Right forelimb (tissue), 1 donor: ENCODE results near the gene CCDC102A.

ENCODE experiments used
- DNase-seq: peaks from one replicate; pipeline ENCODE4 v3.0.0-alpha.2; 2018

Gene CCDC102A

DNA sequence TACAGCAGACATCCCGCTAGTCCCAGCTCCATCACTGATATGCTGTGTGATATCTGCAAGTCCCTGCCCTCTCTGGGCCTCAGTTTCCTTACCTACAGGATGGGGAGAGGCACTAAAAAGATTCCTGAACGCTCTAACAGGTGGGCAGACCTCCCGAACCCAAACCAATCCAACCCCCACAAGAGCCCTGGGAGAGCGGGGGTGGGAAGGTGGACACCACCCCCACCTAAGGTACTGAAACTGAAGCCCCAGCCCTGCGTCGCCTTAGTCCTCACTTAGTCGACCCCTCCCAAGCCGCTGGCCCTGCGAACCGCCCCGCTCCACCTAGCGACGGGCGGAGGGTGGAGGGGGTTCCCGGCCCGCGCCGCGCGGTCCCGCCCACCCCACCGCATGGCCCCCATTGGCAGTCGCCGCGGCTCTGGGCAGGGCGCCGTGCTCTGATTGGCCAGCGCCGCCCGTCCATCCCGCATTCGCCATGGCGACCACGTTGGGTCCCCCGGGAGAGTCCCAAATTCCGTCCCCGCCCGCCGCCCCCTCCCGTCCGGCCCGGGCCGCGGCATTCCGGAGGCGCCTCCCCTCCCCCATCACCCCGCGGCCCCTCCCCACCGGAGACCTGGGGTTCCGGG lies 578 bp downstream of the CCDC102A start:
- DNase-seq: peak; percentile 97

DNA sequence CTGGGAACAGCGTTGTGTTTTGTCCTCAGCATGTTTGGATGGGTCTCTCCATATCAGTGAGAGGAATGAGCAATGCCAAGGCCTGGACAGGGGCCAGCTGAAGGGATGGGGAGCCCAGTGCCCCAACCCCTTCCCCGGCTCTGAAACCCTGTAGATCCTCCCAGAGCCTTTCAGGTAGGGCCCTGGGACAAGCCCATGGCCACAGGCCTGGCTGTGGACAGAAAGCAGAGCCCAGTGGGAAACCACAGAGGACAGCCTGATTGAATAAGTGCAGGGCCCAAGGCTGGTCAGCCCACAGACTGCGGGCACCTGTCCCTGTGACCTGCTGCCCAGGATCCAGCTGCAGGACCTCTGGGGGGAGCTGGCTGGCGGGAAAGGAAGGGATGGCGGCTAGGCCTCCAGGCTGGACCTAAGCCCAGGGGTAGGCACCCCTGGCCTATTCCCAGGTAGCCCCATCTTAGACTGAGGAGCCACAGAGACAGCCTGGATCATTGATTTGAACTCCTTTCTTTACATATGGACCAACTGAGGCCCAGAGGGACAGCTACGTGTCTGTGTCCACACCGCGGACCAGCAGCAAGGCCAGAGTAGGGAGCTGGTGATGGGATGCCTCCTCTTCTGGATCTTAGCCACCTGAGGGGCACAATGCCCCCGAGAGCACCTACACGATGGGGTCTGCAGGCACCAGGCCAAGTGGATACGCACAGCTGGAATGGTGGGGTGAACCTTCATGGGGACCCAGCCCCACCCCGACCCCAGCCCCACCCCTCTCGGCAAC lies 1.3 kb downstream of the CCDC102A start:
- peak; percentile 40 for DNase-seq

DNA sequence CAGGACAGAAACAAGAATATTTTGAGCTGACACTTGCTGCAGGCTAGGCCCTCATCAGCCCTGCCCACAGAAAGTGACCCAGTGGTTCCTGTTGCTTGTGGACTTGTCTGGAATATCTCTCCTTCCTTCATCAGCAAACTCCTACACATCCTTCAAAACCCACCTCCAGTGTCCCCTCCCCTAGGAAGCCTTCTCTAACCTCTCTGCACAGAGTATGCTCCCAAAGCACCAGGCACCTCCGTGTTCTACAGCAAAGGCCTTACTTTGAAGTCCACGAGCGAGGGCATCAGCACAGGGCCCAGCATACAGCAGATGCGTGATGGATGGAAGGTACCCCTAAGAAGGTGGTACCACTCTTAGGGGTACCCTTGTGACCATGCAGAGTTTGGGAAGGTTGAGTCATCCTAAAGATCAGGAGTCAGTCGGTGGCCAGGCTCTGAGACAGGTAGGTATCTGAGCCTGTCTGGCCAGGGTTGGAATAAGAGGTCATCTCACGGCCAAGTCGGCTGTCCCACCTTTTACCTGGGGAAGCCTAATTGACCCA lies 2.0 kb downstream of the CCDC102A start:
- DNase-seq: peak; percentile 35

DNA sequence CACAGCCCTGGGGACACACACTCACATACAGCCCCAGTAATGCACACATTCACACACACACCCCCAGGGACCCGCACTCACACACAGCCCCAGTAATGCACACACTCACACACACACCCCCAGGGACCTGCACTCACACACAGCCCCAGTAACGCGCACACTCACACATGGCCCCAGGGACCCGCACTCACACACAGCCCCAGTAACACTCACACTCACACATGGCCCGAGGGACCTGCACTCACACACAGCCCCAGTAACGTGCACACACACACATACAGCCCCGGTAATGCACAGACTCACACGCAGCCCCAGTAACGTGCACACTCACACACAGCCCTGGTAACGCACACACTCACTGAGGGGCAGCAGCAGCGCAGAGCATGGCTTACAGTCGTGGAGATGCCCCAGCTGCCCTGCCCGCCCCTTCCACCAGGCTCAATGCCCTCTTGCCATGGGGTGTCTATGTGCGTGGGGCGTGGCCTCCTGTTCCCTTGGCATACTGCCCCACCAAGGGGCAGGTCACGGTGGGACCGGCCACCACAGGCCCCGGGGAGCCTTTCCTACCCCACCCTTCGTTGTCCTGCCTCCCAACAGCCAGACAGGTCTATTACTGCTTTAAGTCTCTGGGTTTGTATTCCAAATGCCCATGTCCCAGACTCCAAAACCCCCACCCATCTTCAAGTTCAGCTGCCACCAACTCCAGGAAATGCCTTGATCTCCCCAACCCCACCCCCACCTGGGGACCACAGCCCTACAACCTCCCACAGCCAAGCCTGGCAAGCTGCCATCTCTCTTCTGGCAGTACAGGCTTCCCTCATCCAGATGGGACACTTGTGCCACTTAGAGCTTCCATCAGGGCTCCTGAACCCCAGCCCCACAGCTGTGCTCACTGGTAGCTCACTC lies 2.7 kb downstream of the CCDC102A start:
- DNase-seq: peak; percentile 52

DNA sequence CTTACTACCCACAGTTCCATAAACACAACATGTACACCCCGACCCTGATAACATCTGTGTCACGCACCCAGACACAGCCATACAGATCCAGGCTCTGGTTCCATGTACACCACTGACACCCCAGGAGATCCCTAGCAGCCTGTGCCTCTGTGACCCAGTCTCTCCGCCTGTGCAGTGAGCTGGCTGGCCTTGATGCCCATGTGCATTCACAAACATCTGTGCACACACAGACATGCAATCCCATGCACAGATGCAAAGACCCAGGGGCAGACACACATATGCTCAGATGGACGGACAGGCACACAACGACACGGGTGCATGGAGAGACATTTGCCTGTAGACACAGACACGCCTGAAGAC lies 4.1 kb downstream of the CCDC102A start:
- no peak for DNase-seq

DNA sequence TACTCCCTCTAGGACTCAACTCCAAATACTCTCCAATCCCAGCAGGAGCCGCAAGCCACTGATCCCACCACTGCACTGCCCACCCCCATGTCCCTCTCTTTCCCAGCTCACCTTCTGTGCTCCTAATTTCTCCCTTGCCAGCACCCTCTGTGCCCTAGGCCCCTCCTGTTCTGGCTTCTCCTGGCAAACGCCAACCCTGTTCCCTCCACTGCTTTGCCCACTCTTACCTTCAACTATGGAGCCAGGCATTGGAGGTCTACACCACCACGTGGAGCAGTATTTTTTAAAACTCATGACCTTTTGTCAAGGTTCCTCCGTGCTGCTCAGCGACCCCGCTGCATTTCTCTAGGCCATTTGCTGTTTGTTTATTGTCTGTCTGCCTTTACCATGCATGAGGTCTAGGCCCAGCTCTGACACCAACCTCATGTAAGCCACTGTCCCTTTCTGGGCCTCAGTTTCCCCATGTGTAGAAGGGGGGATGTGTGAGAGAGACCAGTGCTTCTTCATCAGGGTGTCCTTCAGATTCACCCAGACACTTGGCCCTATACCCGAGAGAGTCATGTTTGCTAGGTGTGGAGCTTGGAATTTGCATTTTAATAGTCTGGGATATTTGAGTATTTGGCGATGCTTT lies 4.6 kb downstream of the CCDC102A start:
- peak; percentile 21 for DNase-seq

DNA sequence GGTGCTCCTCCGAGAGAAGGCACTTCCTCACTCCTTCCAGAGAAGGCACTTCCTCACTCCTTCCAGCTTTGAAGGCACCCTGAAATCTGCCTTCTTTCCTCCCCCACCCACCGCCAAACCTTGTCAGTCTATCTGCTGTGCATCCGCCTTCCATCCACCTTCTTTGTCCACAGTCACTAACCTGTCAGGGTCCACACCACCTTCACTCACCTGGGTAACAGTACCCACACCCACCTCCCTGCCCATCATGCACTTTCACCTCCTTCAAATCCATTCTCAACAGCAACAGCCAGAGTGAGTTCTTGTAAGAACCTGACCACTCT lies 5.2 kb downstream of the CCDC102A start:
- peak; percentile 18 for DNase-seq

DNA sequence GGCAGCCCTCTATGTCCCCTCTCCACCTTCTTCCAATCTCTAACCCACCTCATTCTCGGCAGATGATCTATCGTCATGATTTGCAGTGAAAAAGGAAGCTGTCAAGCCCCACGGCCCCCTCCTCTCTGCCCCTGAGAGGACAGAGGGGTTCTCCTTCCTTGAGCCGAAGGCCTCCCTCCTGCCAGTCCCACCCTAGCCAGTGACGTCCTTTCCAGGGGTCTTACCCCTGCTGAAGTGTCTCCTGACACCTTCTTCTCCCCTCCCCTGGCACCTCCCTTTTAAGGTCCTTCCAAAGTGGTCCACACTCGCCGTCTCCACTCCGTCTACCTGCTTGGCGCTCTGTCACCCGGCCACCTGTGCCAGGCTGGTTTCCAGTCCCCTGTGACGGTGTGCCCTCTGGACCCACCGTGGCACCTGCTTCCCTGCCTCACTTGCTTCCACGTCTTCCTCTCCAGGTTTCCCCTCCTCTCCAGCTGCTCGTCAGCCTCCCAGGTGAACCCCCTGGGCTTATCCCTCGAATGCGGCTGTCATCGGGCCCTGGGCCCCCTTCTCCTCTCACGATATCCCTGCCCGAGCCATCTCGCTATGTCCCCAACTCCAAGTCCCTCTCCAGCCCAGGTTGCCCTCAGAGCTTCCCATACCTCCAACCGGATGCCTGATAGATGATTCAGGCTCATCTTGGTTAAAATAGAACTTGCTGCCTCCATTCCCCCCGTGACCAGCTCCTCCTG lies 5.7 kb downstream of the CCDC102A start:
- DNase-seq: peak; percentile 30

DNA sequence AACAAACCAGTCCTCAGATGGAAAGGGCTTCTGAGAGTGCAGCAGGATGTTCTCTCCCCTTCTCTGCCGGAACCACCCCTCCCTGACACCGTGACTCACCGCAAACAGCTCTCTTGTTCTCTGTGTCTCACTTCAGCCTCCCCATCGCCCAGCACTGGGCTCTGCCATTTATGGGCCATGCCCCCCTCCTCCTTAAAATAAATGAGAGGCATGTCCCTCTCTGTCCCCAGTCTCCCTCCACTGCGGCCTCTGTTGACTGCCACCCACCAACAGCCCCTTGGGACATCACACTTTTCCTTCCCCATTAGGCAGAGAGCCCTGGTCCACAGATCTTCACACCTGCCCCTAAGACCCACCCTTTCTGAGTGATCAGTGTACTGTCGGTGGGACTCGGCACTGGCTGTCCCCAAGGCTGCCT lies 6.3 kb downstream of the CCDC102A start:
- peak; percentile 41 for DNase-seq

DNA sequence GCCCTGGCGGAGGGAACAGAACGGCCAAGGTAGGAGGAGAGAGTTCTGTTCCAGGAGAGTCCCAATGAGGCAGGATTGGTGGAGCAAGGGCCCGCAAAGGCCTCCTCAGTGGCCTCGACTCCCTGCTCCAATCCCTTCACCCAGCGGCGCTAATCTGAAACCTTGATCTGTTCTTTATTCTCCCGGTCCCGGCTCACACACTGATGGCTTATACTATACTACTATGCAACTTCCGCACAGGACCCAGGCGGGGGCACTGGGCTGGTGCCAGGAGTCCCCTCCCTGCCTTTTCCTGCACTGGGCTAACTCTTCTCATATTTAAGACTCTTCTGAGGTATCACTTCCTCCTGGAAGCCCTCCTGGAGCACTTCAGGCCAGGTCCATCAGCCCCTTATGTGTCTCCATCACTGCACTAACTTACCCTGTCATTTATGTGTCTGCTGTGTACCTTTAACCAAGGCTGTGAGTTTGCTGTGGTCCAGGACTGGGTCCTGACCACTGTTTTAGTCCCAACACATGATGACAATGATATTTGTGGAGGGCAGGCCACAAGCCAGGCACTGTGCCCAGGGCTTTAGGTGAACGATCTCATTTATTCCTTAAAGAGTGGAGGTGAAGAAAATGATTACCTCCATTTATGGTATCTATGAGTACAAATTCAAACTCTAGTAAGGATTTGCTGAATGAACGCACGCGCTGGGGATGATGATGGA lies 6.8 kb downstream of the CCDC102A start:
- peak; percentile 40 for DNase-seq

DNA sequence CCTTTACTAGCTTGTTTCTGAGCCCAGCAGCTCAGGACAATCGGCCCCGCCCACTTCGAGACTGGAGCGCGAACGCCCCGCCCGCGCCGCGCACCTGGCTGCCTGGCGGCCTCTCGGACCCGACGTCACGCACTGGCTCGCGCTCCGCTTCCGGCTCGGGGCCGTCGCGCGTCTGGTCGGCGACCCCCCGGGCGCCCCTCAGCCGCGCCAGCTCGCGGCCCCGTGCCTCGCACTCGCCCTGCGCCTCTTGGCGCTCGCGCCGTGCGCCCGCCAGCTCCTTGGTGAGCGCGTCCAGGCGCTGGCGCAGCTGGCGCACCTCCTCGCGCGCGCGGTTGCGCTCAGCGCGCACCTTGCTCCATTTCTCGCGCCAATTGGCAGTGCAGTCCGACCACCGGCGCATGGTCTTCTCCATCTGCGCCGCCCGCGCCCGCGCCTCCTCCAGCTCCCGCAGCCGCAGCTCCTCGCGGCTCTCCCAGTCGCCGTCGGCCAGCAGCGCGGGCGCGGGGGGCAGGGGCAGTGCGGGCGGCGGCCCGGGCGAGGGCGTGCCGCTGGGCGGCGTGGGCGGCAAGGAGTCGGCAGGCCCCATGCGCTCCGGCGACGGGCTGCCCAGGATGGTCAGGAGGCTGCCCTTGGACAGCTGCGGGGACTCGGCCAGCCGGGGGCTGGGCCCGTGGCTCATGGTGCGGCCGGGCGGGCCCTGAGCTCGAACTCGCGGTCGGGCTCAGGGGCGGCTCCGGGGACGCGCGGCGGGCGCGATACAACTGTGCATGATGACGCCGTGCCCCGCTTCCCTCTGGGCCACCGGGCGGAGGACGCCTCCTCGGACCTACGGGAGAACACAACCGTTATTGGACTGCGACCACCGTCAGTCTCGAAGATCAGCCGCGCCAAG lies 7.6 kb downstream of the CCDC102A start:
- peak; percentile 61 for DNase-seq

DNA sequence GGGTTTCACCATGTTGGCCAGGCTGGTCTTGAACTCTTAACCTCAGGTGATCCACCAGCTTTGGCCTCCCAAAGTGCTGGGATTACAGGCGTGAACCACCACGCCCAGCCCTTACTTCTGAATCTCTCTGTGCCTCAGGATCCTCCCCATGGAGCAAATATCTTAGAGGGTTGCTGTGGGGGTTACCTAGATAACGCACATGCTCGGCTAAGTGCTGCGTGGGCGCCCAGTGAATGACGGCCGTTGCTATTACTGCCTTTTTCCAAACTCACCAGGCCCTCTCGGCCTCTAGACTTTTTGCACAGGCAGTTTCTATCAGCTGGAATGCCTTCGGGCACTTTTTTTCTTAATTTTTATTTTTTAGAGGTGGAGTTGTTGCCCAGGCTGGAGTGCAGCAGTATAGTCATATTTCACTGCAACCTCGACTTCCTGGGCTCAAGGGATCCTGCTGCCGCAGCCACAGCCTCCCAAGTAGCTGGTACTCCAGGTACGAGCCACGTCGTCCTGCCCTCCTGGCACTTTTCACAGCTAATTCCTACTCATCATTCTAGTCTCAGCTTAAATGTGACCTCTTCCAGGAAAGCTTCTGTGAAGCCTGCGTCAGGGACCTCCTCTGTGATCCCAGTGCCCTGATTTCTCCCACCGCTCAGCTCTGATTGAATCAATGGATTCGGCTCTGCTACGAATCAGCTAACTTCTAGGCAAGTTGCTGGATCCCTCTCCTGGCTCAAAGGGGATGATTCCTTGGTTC lies 8.6 kb downstream of the CCDC102A start:
- DNase-seq: no peak

DNA sequence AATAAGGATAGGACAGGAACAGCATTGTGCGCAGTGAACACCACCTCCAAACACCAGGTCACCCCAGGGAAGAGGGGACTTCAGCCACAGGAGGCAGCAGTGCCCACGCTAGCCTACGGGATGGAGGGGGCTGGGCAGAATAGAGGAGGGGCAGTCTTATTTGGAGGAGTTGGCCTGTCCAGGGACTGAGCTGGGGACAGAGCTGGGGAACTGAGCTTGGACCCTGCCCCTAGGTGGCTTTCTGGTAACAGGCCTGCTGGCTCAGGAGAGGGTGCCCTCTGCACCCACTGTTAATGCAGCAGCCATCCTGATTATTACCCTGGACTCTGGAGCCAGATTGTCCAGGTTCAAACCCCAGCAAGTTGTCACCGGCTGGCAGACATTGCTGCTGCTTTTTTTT lies 9.3 kb downstream of the CCDC102A start:
- no peak for DNase-seq

DNA sequence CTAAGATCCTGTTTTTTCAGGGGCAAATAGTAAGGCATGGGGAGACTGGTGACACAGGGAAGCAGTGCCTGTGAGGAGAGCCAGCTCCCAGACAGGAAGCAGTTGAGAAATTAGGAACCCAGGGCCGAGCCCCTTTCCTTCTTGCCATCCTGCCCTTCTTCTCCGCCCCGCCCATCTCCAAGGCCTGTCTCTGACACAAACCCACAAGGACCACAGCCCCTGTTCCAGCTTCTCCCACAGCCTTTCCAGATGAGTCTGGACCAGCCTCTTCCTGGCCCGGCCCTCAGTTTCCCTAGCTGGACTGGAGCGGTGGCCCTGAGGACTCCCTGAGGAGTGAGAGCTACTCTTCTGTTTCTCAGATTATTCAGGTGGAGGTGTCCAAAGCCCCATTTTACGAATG lies 9.9 kb downstream of the CCDC102A start:
- no peak for DNase-seq

DNA sequence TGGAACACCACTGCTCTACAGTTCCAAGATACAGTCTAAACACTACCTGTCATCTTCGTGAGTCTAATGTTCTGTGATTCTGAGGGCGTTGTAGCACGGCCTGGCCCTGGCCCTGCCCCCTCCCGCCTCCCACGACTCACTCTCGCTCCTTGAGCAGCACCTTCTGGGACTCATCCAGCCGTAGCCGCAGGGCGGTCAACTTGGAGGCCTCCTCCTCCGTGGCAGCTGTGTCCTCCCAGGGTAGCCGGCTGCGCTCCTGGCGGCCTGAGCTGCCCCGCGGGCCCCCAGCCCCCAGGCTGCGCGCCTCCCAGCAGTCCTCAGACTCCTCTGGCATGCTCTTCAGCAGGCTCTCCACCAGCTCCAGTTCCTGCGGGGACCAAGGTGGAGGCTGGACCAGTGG lies 10.6 kb downstream of the CCDC102A start:
- DNase-seq: no peak

DNA sequence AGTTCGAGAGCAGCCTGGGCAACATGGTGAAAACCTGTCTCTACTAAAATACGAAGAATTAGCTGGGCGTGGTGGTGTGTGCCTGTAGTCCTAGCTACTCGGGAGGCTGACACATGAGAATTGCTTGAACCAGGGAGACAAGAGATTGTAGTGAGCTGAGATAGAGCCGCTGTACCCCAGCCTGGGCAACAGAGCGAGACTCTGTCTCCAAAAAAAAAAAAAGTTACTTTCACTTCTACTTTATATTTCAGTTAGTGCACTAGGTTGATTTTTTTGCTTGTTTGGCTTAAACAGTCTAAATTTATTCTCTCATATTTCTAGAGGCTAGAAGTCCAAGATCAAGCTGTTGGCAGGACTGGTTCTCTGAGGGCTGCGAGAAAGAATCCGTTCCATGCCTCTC lies 13.4 kb downstream of the CCDC102A start:
- DNase-seq: no peak

DNA sequence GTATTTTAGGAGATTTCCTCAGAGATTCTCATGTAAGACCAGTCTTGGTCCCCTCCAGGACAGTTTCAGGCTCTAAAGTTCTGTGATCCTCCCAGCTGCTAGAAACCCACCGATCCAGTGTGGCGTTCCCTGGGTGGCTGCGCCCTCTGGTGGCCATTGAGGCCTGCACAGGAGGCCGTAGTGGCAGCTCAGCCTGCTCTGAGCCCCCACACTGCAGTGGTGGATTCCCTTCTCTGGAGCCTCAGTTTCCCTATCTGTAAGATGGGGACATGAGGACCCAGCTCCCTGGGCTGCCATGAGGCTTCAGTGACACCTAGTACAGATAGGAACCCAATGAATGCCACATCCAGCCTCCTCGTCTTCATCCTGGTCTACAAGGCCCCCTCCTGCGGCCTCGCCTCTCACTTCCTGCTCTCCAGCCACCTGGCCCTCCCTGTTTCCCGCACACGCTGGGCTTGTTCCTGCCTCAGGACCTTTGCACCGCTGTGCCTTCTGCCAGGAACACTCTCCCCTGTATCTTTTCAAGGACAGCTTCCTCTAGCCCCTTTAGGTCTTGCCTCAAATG lies 16.5 kb downstream of the CCDC102A start:
- peak; percentile 86 for DNase-seq

DNA sequence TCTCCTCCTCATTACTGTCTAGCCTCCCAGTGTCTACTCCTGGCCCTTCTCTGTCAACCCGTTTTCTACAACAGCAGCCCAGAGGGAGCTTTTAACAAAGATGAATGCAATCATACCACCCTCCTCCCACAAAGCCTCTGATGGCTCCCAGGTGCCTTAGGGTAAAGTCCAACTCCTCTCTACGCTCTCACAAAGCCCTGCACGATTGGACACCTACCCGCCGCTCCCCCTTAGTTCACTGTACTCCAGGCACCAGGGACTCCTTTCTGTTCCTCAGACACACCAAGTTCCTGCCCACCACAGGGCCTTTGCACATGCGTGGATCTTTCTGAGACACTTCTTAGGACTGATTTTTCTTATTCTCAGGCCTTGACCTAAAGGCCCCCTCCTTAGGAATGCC lies 17.4 kb downstream of the CCDC102A start:
- no peak for DNase-seq

DNA sequence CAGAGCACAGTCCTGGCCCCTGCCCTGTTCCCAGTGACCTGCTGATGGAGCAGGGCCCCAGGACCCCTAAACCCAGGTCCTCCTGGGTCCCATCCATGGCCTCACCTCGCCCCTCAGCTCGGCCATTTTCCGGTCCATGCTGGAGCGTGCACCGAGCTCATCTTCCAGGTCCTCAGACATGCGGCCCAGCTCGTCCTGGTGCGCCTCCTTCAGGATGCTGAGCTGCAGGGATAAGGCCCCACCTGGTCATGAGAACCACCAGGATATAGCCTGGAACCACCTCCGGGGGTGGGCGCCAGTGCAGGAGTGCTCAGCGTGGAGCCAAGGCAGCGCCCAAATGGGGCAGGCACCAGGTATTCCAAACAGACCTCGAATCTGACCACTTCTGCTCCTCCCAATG lies 17.9 kb downstream of the CCDC102A start:
- DNase-seq: no peak
